GM19324 (cell line): ENCODE measurements around the gene FOXN4.

Experiments used
- ATAC-seq: cut with Tn5 transposase; IDR thresholded peaks from one replicate; pipeline ENCODE4 v1.9.1; 2021; ENCODE audit warnings: mild to moderate bottlenecking, moderate library complexity; ENCODE audit not compliant: unreplicated experiment, low FRiP score

The FOXN4 gene

GRCh38 chr12:109309381-109310246 lies 530 bp upstream of the FOXN4 start:
- no peak for ATAC-seq

- no peak for ATAC-seq
Observed at GRCh38 chr12:109307051-109307450, 2.0 kb downstream of the FOXN4 start.

GRCh38 chr12:109305547-109305946 lies 3.5 kb downstream of the FOXN4 start:
- no peak for ATAC-seq

- ATAC-seq: no peak
Observed at GRCh38 chr12:109304485-109304884, 4.6 kb downstream of the FOXN4 start.

- no peak for ATAC-seq
Observed at GRCh38 chr12:109302770-109303169, 6.3 kb downstream of the FOXN4 start.

- ATAC-seq: no peak
Observed at GRCh38 chr12:109302358-109302757, 6.7 kb downstream of the FOXN4 start.

- ATAC-seq: no peak
Observed at GRCh38 chr12:109301643-109302168, 7.4 kb downstream of the FOXN4 start.

GRCh38 chr12:109299849-109300248 lies 9.2 kb downstream of the FOXN4 start:
- no peak for ATAC-seq

GRCh38 chr12:109296431-109296830 lies 12.7 kb downstream of the FOXN4 start:
- ATAC-seq: no peak

GRCh38 chr12:109295764-109296425 lies 13.2 kb downstream of the FOXN4 start:
- no peak for ATAC-seq

GRCh38 chr12:109294286-109294796 lies 14.7 kb downstream of the FOXN4 start:
- no peak for ATAC-seq

GRCh38 chr12:109293106-109293505 lies 16.0 kb downstream of the FOXN4 start:
- ATAC-seq: no peak

GRCh38 chr12:109292342-109292711 lies 16.8 kb downstream of the FOXN4 start:
- ATAC-seq: no peak

- no peak for ATAC-seq
Observed at GRCh38 chr12:109291521-109292341, 17.4 kb downstream of the FOXN4 start.

- no peak for ATAC-seq
Observed at GRCh38 chr12:109291117-109291516, 18.0 kb downstream of the FOXN4 start.

- no peak for ATAC-seq
Observed at GRCh38 chr12:109290061-109290460, 19.0 kb downstream of the FOXN4 start.

GRCh38 chr12:109289551-109289950 lies 19.5 kb downstream of the FOXN4 start:
- no peak for ATAC-seq

GRCh38 chr12:109289004-109289403 lies 20.1 kb downstream of the FOXN4 start:
- ATAC-seq: no peak

GRCh38 chr12:109288571-109288970 lies 20.5 kb downstream of the FOXN4 start:
- ATAC-seq: no peak

- ATAC-seq: no peak
Observed at GRCh38 chr12:109287811-109288469, 21.1 kb downstream of the FOXN4 start.
